ENCODE results near the gene PRR13.

PRR13 gene

DNA sequence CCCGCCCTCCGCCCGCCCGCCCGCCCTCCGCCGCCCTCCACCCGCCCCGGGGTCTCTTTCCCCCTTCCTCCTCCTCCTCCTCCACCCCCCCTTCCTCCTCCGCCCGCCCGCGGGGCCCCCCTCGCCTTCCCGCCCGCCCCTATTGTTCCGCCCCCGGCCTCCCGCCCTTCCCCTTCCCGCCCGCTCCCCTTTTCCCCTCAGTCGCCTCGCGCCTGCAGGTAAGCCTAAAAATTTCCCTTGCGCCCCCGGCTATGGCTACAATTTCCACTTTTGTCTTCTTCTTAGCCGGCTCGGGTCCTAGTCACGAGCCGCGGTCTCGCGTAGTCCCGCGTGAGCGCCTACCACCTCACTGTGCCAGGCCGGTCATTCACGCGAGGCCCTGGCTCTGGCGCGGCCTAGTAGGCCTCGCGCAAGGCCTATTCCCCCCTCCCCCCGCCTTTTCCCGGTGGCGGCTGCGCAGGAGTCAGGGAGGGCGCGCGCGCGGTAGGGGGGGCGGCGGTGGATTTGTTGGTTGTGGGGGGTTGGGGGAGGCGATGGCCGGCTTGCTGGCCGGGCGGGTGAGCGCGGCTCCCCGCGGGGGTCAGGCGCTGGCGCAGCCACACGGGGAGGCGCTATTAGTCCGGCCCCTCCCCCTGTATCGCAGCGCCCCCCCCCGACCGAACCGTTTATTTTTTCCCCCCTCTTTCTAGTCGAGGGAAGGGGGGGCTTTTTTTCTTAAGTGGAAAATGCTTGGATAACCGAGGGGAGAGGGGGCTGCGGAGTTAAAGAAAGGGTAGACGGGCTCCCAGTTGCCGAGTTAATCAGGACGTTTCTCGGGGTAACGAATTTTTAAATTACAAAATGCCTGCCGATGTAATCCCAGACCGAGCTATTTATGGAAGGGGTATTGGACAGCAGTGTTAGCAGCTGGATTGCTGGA, 10.9 kb downstream of the PRR13 start:
- no peak for DNase-seq (ENCODE audit: low read depth, low spot score)
- Histone ChIP-seq H3K9me3 (ENCODE audit: low read depth, low read length) (no peaks in the 10 kb centered on the region), H3K4me3 (peak overlapping the region; percentile 99), H3K27ac (peak overlapping the region; percentile 98), H3K36me3 (ENCODE audit: insufficient read depth, low read length) (peaks cover 48% of the 10 kb centered on the region), H3K9ac (ENCODE audit: insufficient read length) (peak overlapping the region; percentile 100)
- TF ChIP-seq FOXP2 (optimal IDR thresholded peaks at IDR 0.05; ENCODE audit: control extremely low read depth, extremely low read length, insufficient read depth), result no peak
- no peak for TF ChIP-seq EZH2 (IDR thresholded peaks at IDR 0.05)
- TF ChIP-seq POLR2AphosphoS5 (IDR thresholded peaks at IDR 0.05; ENCODE audit: borderline replicate concordance, low read depth, low read length), result no peak; the same call in 1 of the 2 replicates

DNA sequence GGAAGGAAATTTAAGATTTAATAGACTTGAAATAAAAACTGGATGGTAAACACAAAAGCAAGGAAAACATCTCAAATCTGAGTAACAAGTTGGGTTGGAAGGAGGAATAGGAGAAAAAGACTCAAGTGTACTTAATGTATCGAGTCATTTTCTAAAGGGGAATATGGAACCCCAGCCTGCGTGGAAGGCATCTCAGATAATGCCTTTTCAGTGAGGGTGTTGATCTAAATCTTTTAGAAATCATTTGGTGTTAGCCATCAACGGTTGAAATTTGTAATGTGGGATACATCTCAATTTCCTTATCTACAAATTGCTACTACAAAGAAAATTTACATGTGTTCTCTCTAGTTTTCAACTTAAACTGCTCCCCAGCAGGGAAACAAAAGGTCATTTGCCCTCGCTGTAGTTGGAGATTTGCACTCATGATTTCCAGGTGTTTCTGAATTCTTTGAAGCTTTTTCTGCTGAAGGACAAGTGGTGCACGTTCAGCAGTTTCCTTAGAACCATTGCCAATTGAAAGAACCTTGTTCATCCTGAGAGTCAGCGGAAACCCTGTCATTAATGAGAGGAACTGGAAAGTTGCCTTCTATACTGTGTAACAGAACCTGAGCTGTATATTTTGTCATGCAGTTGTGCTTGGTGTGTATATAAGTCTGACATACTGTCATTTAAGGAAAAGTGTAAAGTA, 12.6 kb downstream of the PRR13 start:
- TF ChIP-seq POLR2AphosphoS5 (IDR thresholded peaks at IDR 0.05; ENCODE audit: borderline replicate concordance, low read depth, low read length), result no peak; the same call in 1 of the 2 replicates
- TF ChIP-seq EZH2 (IDR thresholded peaks at IDR 0.05), result no peak
- TF ChIP-seq FOXP2 (optimal IDR thresholded peaks at IDR 0.05; ENCODE audit: control extremely low read depth, extremely low read length, insufficient read depth), result no peak
- DNase-seq (ENCODE audit: low read depth, low spot score), result no peak
- no peak overlapping the region for H3K27ac ChIP-seq
- no peaks in the 10 kb centered on the region for H3K9me3 ChIP-seq (ENCODE audit: low read depth, low read length)
- peaks cover 65% of the 10 kb centered on the region for H3K36me3 ChIP-seq (ENCODE audit: insufficient read depth, low read length)
- H3K9ac ChIP-seq (ENCODE audit: insufficient read length), result peak overlapping the region; percentile 100
- H3K4me3 ChIP-seq, result peak overlapping the region; percentile 99

DNA sequence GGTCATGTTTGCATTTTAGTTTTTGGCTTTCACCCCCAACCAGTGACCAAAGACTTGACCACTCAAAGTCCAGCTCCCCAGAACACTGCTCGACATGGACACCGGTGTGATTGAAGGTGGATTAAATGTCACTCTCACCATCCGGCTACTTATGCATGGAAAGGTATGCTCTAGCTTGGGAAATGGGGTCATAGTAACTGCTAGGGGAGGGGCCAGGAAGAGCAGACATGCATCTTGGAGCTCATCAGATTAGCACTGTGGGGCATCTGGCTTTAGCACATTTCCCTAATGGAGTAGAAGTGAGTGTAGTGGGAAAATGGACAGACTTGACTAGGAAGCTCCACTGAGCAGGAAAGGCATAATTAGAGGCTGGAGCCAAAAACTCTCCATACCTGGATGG, 13.2 kb downstream of the PRR13 start:
- no peak overlapping the region for H3K27ac ChIP-seq
- DNase-seq (ENCODE audit: low read depth, low spot score), result no peak
- peak overlapping the region; percentile 99; the same call in 1 of the 2 replicates for H3K4me3 ChIP-seq
- no peak overlapping the region for H3K9ac ChIP-seq (ENCODE audit: insufficient read length)
- H3K9me3 ChIP-seq (ENCODE audit: low read depth, low read length), result no peaks in the 10 kb centered on the region
- H3K36me3 ChIP-seq (ENCODE audit: insufficient read depth, low read length), result peaks cover 71% of the 10 kb centered on the region
- no peak for TF ChIP-seq POLR2AphosphoS5 (IDR thresholded peaks at IDR 0.05; ENCODE audit: borderline replicate concordance, low read depth, low read length)
- TF ChIP-seq EZH2 (IDR thresholded peaks at IDR 0.05), result no peak
- no peak for TF ChIP-seq FOXP2 (optimal IDR thresholded peaks at IDR 0.05; ENCODE audit: control extremely low read depth, extremely low read length, insufficient read depth)

DNA sequence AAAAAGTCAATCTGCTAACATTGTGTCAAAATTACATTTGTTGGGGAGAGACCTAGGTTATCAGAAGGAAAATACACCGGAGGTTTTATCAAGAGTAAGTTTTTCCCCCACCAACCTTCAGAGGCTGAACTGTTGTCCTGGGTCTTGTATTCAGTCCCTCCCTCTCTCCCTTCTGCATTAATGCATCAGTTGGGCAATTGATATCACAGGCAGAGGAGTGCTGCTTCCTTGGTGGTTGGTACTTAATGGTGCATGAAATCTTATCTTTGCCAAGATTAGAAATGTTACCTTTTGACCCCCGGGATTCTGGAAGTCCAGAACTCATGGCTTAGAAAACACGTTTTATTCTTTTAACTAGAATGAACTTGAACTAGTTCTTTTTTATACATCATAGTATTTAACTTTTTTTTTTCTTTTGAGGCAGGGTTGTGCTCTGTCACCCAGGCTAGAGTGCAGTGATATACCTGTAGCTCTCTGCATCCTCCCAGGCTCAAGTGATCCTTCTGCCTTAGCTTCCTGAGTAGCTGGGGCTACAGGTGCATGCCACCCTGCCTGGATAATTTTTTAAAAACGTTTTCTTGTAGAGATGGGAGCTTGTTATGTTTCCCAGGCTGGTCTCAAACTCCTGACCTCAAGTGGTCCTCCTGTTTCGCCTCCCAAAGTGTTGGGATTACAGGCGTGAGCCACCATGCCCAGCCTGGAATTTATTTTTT, 15.3 kb downstream of the PRR13 start:
- Histone ChIP-seq H3K9me3 (ENCODE audit: low read depth, low read length) (no peaks in the 10 kb centered on the region), H3K36me3 (ENCODE audit: insufficient read depth, low read length) (peaks cover 92% of the 10 kb centered on the region), H3K4me3 (no peak overlapping the region), H3K9ac (ENCODE audit: insufficient read length) (no peak overlapping the region), H3K27ac (no peak overlapping the region)
- TF ChIP-seq FOXP2 (optimal IDR thresholded peaks at IDR 0.05; ENCODE audit: control extremely low read depth, extremely low read length, insufficient read depth) (no peak), POLR2AphosphoS5 (IDR thresholded peaks at IDR 0.05; ENCODE audit: borderline replicate concordance, low read depth, low read length) (0 out of 2 replicates have a peak, but pooled peaks have one; percentile 17)
- no peak for DNase-seq (ENCODE audit: low read depth, low spot score)

DNA sequence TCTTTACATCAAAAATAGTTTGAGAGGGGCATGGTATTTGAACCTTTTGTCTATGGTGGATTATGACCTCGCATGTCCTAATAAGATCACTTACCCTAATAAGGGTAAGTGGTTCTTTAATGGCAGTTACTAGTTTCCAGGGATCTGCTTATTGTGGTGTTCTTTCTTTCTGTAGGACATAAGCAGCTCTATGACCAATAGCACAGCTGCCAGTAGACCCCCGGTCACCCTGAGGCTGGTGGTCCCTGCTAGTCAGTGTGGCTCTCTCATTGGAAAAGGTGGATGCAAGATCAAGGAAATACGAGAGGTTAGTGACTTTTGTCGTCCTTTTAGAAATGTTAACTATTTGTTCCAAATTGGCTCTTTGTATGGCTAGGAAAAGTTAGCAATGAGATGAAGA, 17.6 kb downstream of the PRR13 start:
- H3K4me3 ChIP-seq, result no peak overlapping the region
- H3K27ac ChIP-seq, result peak overlapping the region; percentile 30
- H3K9me3 ChIP-seq (ENCODE audit: low read depth, low read length), result no peaks in the 10 kb centered on the region
- peaks cover 100% of the 10 kb centered on the region for H3K36me3 ChIP-seq (ENCODE audit: insufficient read depth, low read length)
- no peak overlapping the region for H3K9ac ChIP-seq (ENCODE audit: insufficient read length)
- TF ChIP-seq EZH2 (IDR thresholded peaks at IDR 0.05) (no peak), FOXP2 (optimal IDR thresholded peaks at IDR 0.05; ENCODE audit: control extremely low read depth, extremely low read length, insufficient read depth) (no peak), POLR2AphosphoS5 (IDR thresholded peaks at IDR 0.05; ENCODE audit: borderline replicate concordance, low read depth, low read length) (no peak)
- no peak for DNase-seq (ENCODE audit: low read depth, low spot score)

DNA sequence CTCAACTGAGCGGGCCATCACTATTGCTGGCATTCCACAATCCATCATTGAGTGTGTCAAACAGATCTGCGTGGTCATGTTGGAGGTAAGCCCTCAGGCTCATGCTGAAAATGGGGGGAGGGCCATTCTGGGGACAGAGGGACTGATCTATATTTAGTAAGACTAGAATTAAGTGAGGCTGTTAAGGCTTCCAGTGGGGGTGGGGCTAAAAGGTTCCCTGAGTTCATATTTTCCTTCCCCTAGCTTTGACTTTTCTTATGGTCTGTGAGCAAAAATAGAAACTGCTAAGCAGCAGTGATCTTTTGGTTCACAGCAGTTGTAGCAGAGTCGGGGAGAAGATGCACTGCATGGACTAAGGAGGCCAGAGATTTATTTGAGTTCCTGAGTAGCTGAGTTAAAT, 19.5 kb downstream of the PRR13 start:
- no peak for DNase-seq (ENCODE audit: low read depth, low spot score)
- H3K4me3 ChIP-seq, result no peak overlapping the region
- TF ChIP-seq FOXP2 (optimal IDR thresholded peaks at IDR 0.05; ENCODE audit: control extremely low read depth, extremely low read length, insufficient read depth) (no peak), POLR2AphosphoS5 (IDR thresholded peaks at IDR 0.05; ENCODE audit: borderline replicate concordance, low read depth, low read length) (no peak), EZH2 (IDR thresholded peaks at IDR 0.05) (no peak)
- H3K9me3 ChIP-seq (ENCODE audit: low read depth, low read length), result no peaks in the 10 kb centered on the region
- H3K27ac ChIP-seq, result no peak overlapping the region
- H3K9ac ChIP-seq (ENCODE audit: insufficient read length), result no peak overlapping the region
- H3K36me3 ChIP-seq (ENCODE audit: insufficient read depth, low read length), result peaks cover 100% of the 10 kb centered on the region

DNA sequence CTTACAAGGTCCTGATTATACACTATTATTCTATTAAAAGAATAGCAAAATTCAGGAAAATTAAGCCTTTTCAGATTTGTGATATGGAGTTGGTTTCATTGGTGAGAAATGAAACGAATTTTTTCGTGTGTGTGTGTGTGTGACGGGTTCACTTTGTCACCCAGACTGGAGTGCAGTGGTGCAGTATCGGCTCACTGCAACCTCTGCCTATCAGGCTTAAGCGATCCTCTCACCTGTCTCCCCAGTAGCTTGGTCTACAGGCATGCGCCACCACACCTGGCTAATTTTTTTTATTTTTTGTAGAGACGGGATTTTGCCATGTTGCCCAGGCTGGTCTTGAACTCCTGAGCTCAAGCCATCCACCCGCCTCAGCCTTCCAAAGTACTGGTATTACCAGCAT, 20.1 kb downstream of the PRR13 start:
- no peaks in the 10 kb centered on the region for H3K9me3 ChIP-seq (ENCODE audit: low read depth, low read length)
- H3K27ac ChIP-seq, result peak overlapping the region; percentile 16; the same call in 1 of the 2 replicates
- peaks cover 100% of the 10 kb centered on the region for H3K36me3 ChIP-seq (ENCODE audit: insufficient read depth, low read length)
- no peak for TF ChIP-seq POLR2AphosphoS5 (IDR thresholded peaks at IDR 0.05; ENCODE audit: borderline replicate concordance, low read depth, low read length)
- no peak for DNase-seq (ENCODE audit: low read depth, low spot score)
- H3K9ac ChIP-seq (ENCODE audit: insufficient read length), result no peak overlapping the region
- no peak overlapping the region for H3K4me3 ChIP-seq

DNA sequence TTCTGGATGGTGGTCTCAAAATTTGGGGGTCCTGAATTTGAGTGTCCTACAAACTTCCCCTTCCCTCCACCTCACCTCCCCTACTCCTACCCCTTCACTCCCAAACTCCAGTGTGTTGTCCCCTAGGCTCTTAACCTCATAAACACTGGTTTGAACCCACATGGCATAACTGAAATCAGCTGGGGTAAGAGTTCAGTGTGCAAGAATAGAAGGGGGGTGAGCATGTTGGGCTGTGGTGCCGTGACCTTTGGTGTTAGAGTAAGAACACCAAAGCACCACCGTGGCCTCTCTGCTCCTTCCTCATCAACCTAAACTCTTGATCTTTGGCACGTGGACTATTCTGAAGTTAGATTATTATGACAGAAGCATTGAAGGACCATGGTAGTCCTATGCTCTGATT, 21.4 kb downstream of the PRR13 start:
- no peak overlapping the region for H3K9ac ChIP-seq (ENCODE audit: insufficient read length)
- H3K4me3 ChIP-seq, result no peak overlapping the region
- H3K36me3 ChIP-seq (ENCODE audit: insufficient read depth, low read length), result peaks cover 100% of the 10 kb centered on the region
- no peak for DNase-seq (ENCODE audit: low read depth, low spot score)
- no peak for TF ChIP-seq FOXP2 (optimal IDR thresholded peaks at IDR 0.05; ENCODE audit: control extremely low read depth, extremely low read length, insufficient read depth)
- TF ChIP-seq EZH2 (IDR thresholded peaks at IDR 0.05), result no peak
- TF ChIP-seq POLR2AphosphoS5 (IDR thresholded peaks at IDR 0.05; ENCODE audit: borderline replicate concordance, low read depth, low read length), result no peak
- H3K27ac ChIP-seq, result no peak overlapping the region
- H3K9me3 ChIP-seq (ENCODE audit: low read depth, low read length), result no peaks in the 10 kb centered on the region
